Ovary (tissue), 9 donors: ENCODE measurements around the gene SALL1. TPM values are rescaled to one million over a fixed set of nuclear protein-coding genes. Genes with fewer than 3 reads are reported as not detected.

Source experiments
- DNase-seq, 5 donors: peaks; one replicate each; pipeline ENCODE4 v3.0.0-alpha.2; 2019 to 2020
- H3K27ac ChIP-seq, 2 donors: fragments of 200-600 bp; one replicate each; pipeline versions ENCODE4 v1.5.1 to v1.8.0; 2019 to 2022
- H3K27me3 ChIP-seq: fragments of 200-600 bp; one replicate; pipeline ENCODE4 v1.8.0; 2022
- H3K36me3 ChIP-seq: fragments of 200-600 bp; sonication (generic); one replicate; pipeline ENCODE4 v1.5.1; 2019
- H3K4me1 ChIP-seq: one replicate; pipeline ENCODE4 v1.8.1; 2013; ENCODE audit warnings: mild to moderate bottlenecking, moderate library complexity; ENCODE audit not compliant: insufficient read depth
- H3K4me3 ChIP-seq: fragments of 200-600 bp; sonication (generic); one replicate; pipeline ENCODE4 v1.5.1; 2017
- H3K9me3 ChIP-seq, 2 donors: fragments of 200-600 bp in 1 of 2; sonication (generic) in 1 of 2; one replicate each; pipeline versions ENCODE4 v1.5.1 to v1.8.1; 2013 to 2019; ENCODE audit warnings: mild to moderate bottlenecking in 1 of 2, moderate library complexity in 1 of 2
- CTCF ChIP-seq, 3 donors: fragments of 450-650 bp in 2 of 3; fragments of 200-600 bp in 1 of 3; IDR thresholded peaks; one replicate each; pipeline versions ENCODE4 v1.5.1 to v1.8.0; 2016 to 2022; ENCODE audit warnings: antibody characterized with exemption in 3 of 3, mild to moderate bottlenecking in 1 of 3
- EP300 ChIP-seq: sonication (generic); formaldehyde crosslinking; IDR thresholded peaks from one replicate; pipeline ENCODE4 v1.6.1; 2017; ENCODE audit warnings: antibody characterized with exemption
- POLR2A ChIP-seq: fragments of 450-650 bp; IDR thresholded peaks from one replicate; pipeline ENCODE4 v1.6.1; 2017; ENCODE audit warnings: antibody characterized with exemption, mild to moderate bottlenecking, moderate library complexity
- WGBS, 3 donors: extraction: QIAGEN DNeasy Blood & Tissue Kit in 1 of 3; methylation state at CpG; one replicate each; pipeline versions ENCODE4 v1.1.5 to v1.1.7; 2013 to 2017; 5-methylcytosine and 5-hydroxymethylcytosine counted together
- intact Hi-C, 4 donors: fragments of 100-400 bp; cut with DNase I; formaldehyde crosslinking; loops; one replicate each; pipeline versions ENCODE4 v1.11.0 to v1.15.1; 2022 to 2023
- polyA plus RNA-seq, 2 donors: library from polyadenylated mRNA; stranded (reverse); fragments of 200-250 nt in 1 of 2; fragments of 350-450 nt in 1 of 2; fragmentation: Illumina TruSeq in 1 of 2; extraction: RNeasy Lipid Tissue Mini Kit (QIAGEN cat#74804) in 1 of 2; gene quantifications; one replicate each; pipeline ENCODE4 v1.2.3, GENCODE V29; 2013 to 2014
- total RNA-seq, 7 donors: library from RNA; depleted of rRNA in 2 of 7; stranded (reverse); fragments of >200 nt in 2 of 7; fragmentation: NEBNext Ultra II Directional in 3 of 7; extraction: Animal tissue kit (Norgen Biotek cat#: 25700) in 3 of 7; gene quantifications; one replicate each; pipeline versions ENCODE4 v1.1.0 to v1.2.4, GENCODE V29; 2016 to 2023
- donor health status: DM: no; HTN: no; CAD: no; lungs with moderate emphysema.
- donor health status: DM: no; HTN: no; CAD: no.
- donor health status: Bipolar disorder and iron deficiency.
- donor health status: DM: yes; HTN: yes; CAD: no.
- donor health status: DM: no; HTN: no; CAD: no.
- donor health status: DM: yes; HTN: yes; CAD: no.

SALL1 gene
- total and polyA plus RNA-seq, 9 donors: 1.7 to 20.7 (median 4.0) TPM

DNA sequence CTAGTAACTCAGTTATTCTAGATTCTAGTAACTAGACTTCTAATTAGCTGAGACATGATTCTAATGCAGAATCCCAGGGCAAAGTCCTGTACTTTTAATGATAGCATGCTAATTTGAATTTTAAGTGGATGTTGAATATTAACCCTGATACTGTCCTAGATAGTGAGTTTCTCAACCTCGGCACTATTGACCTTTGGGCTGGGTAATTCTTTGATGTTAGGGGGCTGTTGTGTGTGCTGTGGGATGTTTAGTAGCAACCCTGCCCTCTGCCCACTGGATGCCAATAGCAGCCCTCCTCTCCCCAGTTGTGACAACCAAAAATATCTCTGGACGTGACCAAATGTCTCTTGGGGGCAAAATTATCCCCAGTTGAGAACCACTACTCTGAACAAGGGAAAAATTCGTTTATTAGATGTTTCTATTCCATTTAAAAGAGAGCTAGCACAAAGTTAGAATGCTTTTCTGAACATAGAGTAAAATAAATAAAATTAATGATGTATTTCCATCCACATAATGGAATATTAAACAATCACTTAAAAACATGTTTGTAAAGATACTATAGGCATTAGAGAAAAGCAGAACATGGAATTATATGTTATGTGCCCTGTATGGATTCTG, 30.2 kb downstream of the SALL1 start:
- Histone ChIP-seq H3K27ac (no peak overlapping the region), H3K36me3 (no peaks in the 10 kb centered on the region), H3K4me1 (no peaks in the 10 kb centered on the region), H3K9me3 (no peaks in the 10 kb centered on the region), H3K4me3 (no peak overlapping the region), H3K27me3 (no peaks in the 10 kb centered on the region)
- no peak for DNase-seq
- intact Hi-C loops: no loop called here
- WGBS, 3 donors: 29 to 34% (median 31%) methylated on average over 3 of the region's 3 CpGs
- no peak for TF ChIP-seq POLR2A
- TF ChIP-seq EP300: no peak
- no peak for TF ChIP-seq CTCF (IDR thresholded peaks at IDR 0.05)

DNA sequence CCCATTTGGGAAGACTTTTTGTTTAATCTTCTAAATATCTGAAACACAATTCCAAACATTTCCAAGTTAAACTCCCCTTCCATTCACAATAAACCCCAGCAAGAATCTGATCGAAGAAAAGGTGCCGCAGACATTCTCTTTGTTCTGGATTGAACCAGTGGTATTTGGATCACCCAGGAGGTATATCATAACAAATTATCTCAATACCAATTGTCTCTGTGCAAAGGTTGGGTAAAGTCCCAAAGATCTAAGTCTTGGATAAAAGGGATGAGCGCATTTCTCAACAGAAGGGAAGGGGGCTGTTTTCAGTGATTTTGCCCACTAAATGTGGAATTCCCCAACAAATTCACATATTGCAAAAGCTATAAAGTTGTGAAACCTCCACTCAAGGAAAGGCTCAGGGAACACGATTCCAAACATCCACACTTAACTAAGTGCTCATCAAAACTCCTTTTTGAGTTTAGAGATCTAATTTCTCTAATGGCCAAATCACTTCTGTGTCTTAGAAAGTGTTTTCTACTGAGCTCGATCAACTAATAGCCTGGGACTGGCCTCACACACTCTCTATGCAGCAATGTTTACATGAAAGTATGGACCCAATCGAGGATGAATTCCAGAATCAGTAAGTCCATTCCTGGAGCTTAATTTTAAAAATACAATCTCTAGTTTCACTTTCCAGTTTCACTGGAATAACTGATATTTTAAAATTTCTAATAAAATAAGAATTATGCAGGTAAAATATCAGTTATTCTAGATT, 30.9 kb downstream of the SALL1 start:
- Histone ChIP-seq H3K27me3 (no peaks in the 10 kb centered on the region), H3K4me3 (no peak overlapping the region), H3K36me3 (no peaks in the 10 kb centered on the region), H3K4me1 (no peaks in the 10 kb centered on the region), H3K9me3 (no peaks in the 10 kb centered on the region), H3K27ac (no peak overlapping the region)
- no peak for TF ChIP-seq EP300
- TF ChIP-seq CTCF (IDR thresholded peaks at IDR 0.05): no peak
- no peak for TF ChIP-seq POLR2A
- DNase-seq: no peak
- WGBS, 3 donors: 68 to 76% (median 71%) methylated on average over 6 of the region's 6 CpGs
- intact Hi-C loops: no loop called here

DNA sequence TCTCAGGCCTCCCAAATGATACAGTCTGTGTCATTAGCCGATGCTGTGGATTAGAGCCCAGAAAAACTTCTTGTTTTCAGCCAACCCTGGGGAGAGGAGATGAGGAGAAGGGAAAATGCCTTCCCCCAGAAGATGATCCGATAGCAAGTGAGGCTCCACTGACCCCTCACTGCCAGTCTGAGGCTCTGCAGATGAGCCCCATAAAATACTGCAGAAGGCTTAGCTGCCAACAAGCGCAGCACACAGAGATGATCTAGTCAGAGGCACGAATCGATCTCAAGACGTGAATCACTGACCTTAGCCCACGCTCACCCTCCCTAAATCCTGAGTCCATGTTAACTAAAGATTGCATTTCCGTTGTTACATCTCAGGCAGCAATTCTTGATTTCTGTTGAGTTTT, 31.5 kb downstream of the SALL1 start:
- Histone ChIP-seq H3K4me3 (peak overlapping the region; percentile 17), H3K4me1 (no peaks in the 10 kb centered on the region), H3K27me3 (no peaks in the 10 kb centered on the region), H3K36me3 (no peaks in the 10 kb centered on the region), H3K9me3 (no peaks in the 10 kb centered on the region), H3K27ac (no peak overlapping the region)
- intact Hi-C loops: no loop called here
- 31 to 43% (median 39%) methylated on average over 8 of the region's 8 CpGs for WGBS, 3 donors
- no peak for DNase-seq
- TF ChIP-seq CTCF (IDR thresholded peaks at IDR 0.05) (no peak), POLR2A (no peak), EP300 (no peak)

DNA sequence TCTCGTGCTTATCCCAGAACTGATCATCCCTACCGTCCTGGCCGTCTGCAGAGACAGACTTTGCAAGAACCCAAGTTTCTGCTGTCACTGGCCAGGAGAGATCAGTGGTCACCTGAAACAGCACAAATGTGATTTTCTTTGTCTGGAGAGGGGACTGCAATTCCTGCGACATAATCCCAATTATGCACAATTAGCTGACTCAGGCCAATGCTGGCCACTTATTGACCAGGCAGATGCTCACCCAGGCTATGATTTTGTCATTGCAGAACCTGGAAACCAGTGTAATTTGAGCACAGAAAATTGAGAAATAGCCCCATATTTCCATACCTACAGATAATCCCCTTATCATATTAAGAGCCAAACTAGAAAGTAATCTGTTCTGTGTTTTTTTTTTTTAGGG, 34.7 kb downstream of the SALL1 start:
- no peaks in the 10 kb centered on the region for H3K36me3 ChIP-seq
- TF ChIP-seq CTCF (IDR thresholded peaks at IDR 0.05) (no peak), POLR2A (no peak), EP300 (no peak)
- H3K27ac ChIP-seq: no peak overlapping the region
- no peaks in the 10 kb centered on the region for H3K9me3 ChIP-seq
- DNase-seq: no peak
- H3K4me3 ChIP-seq: no peak overlapping the region
- intact Hi-C loops: no loop called here
- no peaks in the 10 kb centered on the region for H3K4me1 ChIP-seq
- no peaks in the 10 kb centered on the region for H3K27me3 ChIP-seq
- WGBS, 3 donors: 62 to 76% (median 70%) methylated on average over 4 of the region's 4 CpGs
